ENCODE results near the gene P2RX1. TPM values are rescaled to one million over a fixed set of nuclear protein-coding genes. Genes with fewer than 3 reads are reported as not detected.

P2RX1 gene
- total and polyA plus RNA-seq, 4 donors, result 0.44 to 5.2 (median 0.64) TPM

DNA sequence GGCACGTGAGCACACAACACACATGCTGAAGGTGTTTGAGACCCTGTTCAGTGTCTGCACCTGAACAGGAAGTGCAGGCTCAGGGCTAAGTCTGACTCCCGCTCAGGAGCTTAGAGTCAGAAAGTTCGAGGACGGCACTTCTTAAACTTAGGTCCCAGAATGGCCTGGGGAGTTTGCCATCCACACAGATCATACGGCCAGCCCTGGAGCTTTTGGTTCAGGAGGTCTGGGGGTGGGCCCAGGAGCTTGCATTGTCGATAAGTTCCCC is 19.4 kb downstream of the P2RX1 start:
- H3K9me3 ChIP-seq (ENCODE audit: control insufficient read depth in 4 of 4, low read length in 3 of 4), result no peaks in the 10 kb centered on the region
- TF ChIP-seq EGR1 (IDR thresholded peaks at IDR 0.05; ENCODE audit: low read depth in 2 of 2), result no peak
- TF ChIP-seq, protein P1, sequence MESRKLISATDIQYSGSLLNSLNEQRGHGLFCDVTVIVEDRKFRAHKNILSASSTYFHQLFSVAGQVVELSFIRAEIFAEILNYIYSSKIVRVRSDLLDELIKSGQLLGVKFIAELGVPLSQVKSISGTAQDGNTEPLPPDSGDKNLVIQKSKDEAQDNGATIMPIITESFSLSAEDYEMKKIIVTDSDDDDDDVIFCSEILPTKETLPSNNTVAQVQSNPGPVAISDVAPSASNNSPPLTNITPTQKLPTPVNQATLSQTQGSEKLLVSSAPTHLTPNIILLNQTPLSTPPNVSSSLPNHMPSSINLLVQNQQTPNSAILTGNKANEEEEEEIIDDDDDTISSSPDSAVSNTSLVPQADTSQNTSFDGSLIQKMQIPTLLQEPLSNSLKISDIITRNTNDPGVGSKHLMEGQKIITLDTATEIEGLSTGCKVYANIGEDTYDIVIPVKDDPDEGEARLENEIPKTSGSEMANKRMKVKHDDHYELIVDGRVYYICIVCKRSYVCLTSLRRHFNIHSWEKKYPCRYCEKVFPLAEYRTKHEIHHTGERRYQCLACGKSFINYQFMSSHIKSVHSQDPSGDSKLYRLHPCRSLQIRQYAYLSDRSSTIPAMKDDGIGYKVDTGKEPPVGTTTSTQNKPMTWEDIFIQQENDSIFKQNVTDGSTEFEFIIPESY (IDR thresholded peaks at IDR 0.05), result no peak
- TF ChIP-seq TAF1 (conservative IDR thresholded peaks at IDR 0.05), result no peak
- no peak for TF ChIP-seq HNF4G (IDR thresholded peaks at IDR 0.05)
- TF ChIP-seq RXRA (IDR thresholded peaks at IDR 0.05), result no peak
- no peak for TF ChIP-seq FOXA1 (IDR thresholded peaks at IDR 0.05)
- TF ChIP-seq HNF4A (conservative IDR thresholded peaks at IDR 0.05), result no peak
- TF ChIP-seq, protein P2, sequence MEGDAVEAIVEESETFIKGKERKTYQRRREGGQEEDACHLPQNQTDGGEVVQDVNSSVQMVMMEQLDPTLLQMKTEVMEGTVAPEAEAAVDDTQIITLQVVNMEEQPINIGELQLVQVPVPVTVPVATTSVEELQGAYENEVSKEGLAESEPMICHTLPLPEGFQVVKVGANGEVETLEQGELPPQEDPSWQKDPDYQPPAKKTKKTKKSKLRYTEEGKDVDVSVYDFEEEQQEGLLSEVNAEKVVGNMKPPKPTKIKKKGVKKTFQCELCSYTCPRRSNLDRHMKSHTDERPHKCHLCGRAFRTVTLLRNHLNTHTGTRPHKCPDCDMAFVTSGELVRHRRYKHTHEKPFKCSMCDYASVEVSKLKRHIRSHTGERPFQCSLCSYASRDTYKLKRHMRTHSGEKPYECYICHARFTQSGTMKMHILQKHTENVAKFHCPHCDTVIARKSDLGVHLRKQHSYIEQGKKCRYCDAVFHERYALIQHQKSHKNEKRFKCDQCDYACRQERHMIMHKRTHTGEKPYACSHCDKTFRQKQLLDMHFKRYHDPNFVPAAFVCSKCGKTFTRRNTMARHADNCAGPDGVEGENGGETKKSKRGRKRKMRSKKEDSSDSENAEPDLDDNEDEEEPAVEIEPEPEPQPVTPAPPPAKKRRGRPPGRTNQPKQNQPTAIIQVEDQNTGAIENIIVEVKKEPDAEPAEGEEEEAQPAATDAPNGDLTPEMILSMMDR (IDR thresholded peaks at IDR 0.05; ENCODE audit: low read depth, low read length, missing input control), result no peak
- peaks cover 2 to 17% (median 7%) of the 10 kb centered on the region in 4 donors for H3K4me1 ChIP-seq (ENCODE audit: control insufficient read depth in 4 of 4, insufficient read depth in 4 of 4, low read length in 3 of 4)
- no peak overlapping the region for H3K4me3 ChIP-seq (ENCODE audit: low read depth in 1 of 3, low read length in 3 of 3)
- WGBS, result 93% methylated on average over 6 of the region's 6 CpGs
- no peaks in the 10 kb centered on the region for H3K27me3 ChIP-seq (ENCODE audit: control insufficient read depth in 4 of 4, insufficient read depth in 4 of 4, low read length in 3 of 4)
- no peak for DNase-seq (ENCODE audit: low spot score)
- no peak overlapping the region for H3K9ac ChIP-seq (ENCODE audit: low read depth in 1 of 2, low read length in 2 of 2)
- no peak overlapping the region for H3K27ac ChIP-seq (ENCODE audit: low read depth in 1 of 2, low read length in 2 of 2)
- no peaks in the 10 kb centered on the region for H3K36me3 ChIP-seq (ENCODE audit: control insufficient read depth in 4 of 4, insufficient read depth in 3 of 4, low read depth in 1 of 4, low read length in 3 of 4)

DNA sequence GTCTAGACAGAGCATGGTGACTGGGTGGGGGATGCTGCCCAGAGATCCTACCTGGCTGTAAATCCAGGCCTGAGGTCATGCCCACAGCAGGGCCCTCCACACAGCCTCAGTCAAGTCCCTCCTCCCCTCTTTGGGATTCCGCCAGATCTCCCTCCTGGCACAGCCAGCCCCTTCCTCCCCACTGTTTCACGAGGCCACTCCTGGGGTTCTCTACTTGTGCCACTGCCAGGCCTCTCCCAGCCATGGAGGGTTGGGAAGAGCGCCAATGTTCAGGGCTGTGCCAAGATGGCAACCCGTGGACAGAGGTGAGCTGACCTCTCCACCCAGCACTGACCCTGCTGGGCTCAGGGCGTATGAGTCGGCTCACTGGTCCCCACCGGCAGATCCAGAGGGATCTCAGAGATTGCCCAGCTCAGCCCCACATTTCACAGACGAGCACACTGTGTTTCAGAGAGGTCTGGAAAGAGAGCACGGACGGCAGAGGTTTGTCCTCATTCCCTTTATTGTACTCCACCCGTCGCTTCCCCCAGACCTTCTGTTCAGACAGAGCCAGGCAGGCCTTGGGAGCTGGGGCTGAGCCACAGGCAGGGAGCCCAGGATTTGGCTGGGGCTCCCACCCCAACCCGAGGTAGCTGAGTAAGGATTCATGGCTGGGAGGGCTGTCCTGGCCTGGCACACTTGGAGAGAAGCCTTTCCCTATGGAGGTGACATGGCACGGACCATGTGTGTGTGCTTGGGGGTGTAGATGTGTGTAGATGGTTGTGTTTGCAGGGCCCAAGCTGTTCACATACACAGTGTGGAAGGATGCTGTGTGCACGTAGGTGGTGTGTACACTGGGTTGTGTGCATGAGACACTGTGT is 19.9 kb downstream of the P2RX1 start:
- no peak for DNase-seq (ENCODE audit: low spot score)
- Histone ChIP-seq H3K27me3 (ENCODE audit: control insufficient read depth in 4 of 4, insufficient read depth in 4 of 4, low read length in 3 of 4) (no peaks in the 10 kb centered on the region), H3K9ac (ENCODE audit: low read depth in 1 of 2, low read length in 2 of 2) (no peak overlapping the region), H3K27ac (ENCODE audit: low read depth in 1 of 2, low read length in 2 of 2) (no peak overlapping the region), H3K36me3 (ENCODE audit: control insufficient read depth in 4 of 4, insufficient read depth in 3 of 4, low read depth in 1 of 4, low read length in 3 of 4) (no peaks in the 10 kb centered on the region), H3K4me1 (ENCODE audit: control insufficient read depth in 4 of 4, insufficient read depth in 4 of 4, low read length in 3 of 4) (peaks cover 2 to 19% (median 8%) of the 10 kb centered on the region in 4 donors), H3K9me3 (ENCODE audit: control insufficient read depth in 4 of 4, low read length in 3 of 4) (no peaks in the 10 kb centered on the region), H3K4me3 (ENCODE audit: low read depth in 1 of 3, low read length in 3 of 3) (no peak overlapping the region)
- 76% methylated on average over 15 of the region's 15 CpGs for WGBS
- TF ChIP-seq HNF4A (conservative IDR thresholded peaks at IDR 0.05) (no peak), EGR1 (IDR thresholded peaks at IDR 0.05; ENCODE audit: low read depth in 2 of 2) (no peak), SP1 (IDR thresholded peaks at IDR 0.05) (no peak), GABPA (IDR thresholded peaks at IDR 0.05 in 1 of 2, conservative IDR thresholded peaks at IDR 0.05 in 1 of 2) (no peak), HNF4G (IDR thresholded peaks at IDR 0.05) (no peak), RXRA (IDR thresholded peaks at IDR 0.05) (no peak), FOXA2 (IDR thresholded peaks at IDR 0.05) (no peak), RAD21 (IDR thresholded peaks at IDR 0.05) (no peak), JUND (IDR thresholded peaks at IDR 0.05) (no peak), TAF1 (conservative IDR thresholded peaks at IDR 0.05) (no peak), FOXA1 (IDR thresholded peaks at IDR 0.05) (no peak)
- TF ChIP-seq, protein P3, sequence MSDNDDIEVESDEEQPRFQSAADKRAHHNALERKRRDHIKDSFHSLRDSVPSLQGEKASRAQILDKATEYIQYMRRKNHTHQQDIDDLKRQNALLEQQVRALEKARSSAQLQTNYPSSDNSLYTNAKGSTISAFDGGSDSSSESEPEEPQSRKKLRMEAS (IDR thresholded peaks at IDR 0.05), result no peak
- TF ChIP-seq, protein P4, sequence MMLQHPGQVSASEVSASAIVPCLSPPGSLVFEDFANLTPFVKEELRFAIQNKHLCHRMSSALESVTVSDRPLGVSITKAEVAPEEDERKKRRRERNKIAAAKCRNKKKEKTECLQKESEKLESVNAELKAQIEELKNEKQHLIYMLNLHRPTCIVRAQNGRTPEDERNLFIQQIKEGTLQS (IDR thresholded peaks at IDR 0.05), result no peak
- TF ChIP-seq, protein P5, sequence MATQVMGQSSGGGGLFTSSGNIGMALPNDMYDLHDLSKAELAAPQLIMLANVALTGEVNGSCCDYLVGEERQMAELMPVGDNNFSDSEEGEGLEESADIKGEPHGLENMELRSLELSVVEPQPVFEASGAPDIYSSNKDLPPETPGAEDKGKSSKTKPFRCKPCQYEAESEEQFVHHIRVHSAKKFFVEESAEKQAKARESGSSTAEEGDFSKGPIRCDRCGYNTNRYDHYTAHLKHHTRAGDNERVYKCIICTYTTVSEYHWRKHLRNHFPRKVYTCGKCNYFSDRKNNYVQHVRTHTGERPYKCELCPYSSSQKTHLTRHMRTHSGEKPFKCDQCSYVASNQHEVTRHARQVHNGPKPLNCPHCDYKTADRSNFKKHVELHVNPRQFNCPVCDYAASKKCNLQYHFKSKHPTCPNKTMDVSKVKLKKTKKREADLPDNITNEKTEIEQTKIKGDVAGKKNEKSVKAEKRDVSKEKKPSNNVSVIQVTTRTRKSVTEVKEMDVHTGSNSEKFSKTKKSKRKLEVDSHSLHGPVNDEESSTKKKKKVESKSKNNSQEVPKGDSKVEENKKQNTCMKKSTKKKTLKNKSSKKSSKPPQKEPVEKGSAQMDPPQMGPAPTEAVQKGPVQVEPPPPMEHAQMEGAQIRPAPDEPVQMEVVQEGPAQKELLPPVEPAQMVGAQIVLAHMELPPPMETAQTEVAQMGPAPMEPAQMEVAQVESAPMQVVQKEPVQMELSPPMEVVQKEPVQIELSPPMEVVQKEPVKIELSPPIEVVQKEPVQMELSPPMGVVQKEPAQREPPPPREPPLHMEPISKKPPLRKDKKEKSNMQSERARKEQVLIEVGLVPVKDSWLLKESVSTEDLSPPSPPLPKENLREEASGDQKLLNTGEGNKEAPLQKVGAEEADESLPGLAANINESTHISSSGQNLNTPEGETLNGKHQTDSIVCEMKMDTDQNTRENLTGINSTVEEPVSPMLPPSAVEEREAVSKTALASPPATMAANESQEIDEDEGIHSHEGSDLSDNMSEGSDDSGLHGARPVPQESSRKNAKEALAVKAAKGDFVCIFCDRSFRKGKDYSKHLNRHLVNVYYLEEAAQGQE (IDR thresholded peaks at IDR 0.05), result no peak
